HFFc6 (cell line): ENCODE measurements around the gene PLCL1. TPM values are rescaled to one million over a fixed set of nuclear protein-coding genes. Genes with fewer than 3 reads are reported as not detected.

Experiments used
- DNase-seq: peaks from one replicate; pipeline ENCODE4 v3.0.0-alpha.2; 2018
- H3K27ac Mint-ChIP-seq: 2 replicates; pipeline ENCODE4 v1.8.0; 2020; ENCODE audit warnings: mild to moderate bottlenecking, mixed read lengths
- H3K27me3 Mint-ChIP-seq: 2 replicates; pipeline ENCODE4 v1.8.0; 2021; ENCODE audit warnings: mild to moderate bottlenecking, moderate library complexity, mixed read lengths; ENCODE audit not compliant: insufficient read depth
- H3K36me3 Mint-ChIP-seq: 2 replicates; pipeline ENCODE4 v1.8.0; 2021; ENCODE audit warnings: low read depth, mixed read lengths
- H3K4me1 Mint-ChIP-seq: 2 replicates; pipeline ENCODE4 v1.8.0; 2020; ENCODE audit warnings: low read depth, mixed read lengths
- H3K4me3 Mint-ChIP-seq: 2 replicates; pipeline ENCODE4 v1.8.0; 2020; ENCODE audit warnings: mild to moderate bottlenecking, moderate library complexity, mixed read lengths
- H3K9me3 Mint-ChIP-seq: 2 replicates; pipeline ENCODE4 v1.8.0; 2020; ENCODE audit warnings: mild to moderate bottlenecking, mixed read lengths
- CTCF ChIP-seq: fragments of 200-600 bp; sonication (generic); IDR thresholded peaks from 2 replicates; pipeline ENCODE4 v1.5.0; 2021; ENCODE audit warnings: antibody characterized with exemption, mild to moderate bottlenecking
- total RNA-seq, 6 experiments: library from RNA; stranded (reverse); fragmentation: NEBNext Ultra II Directional; extraction: Animal tissue kit (Norgen Biotek cat#: 25700); gene quantifications; 2 replicates in 1 of 6; 3 replicates in 5 of 6; pipeline ENCODE4 v1.2.3, GENCODE V29; 2021

PLCL1 gene
- total RNA-seq, 6 experiments from 2014 or later: 0.03 to 0.14 (median 0.12) TPM; not detected in 2

- Mint-ChIP-seq H3K4me3 (no peak overlapping the region), H3K27ac (no peak overlapping the region), H3K27me3 (no peaks in the 10 kb centered on the region), H3K9me3 (no peaks in the 10 kb centered on the region; the same call in 1 of the 2 replicates), H3K36me3 (no peaks in the 10 kb centered on the region), H3K4me1 (peaks cover 8% of the 10 kb centered on the region; the same call in 1 of the 2 replicates)
- no peak for DNase-seq
- TF ChIP-seq CTCF: no peak
These were observed 89.2 kb downstream of the PLCL1 start for GRCh38 chr2:197893403-197894177.

- no peak for DNase-seq
- H3K4me1 Mint-ChIP-seq: peaks cover under 1% of the 10 kb centered on the region; the same call in 1 of the 2 replicates
- no peaks in the 10 kb centered on the region; the same call in 1 of the 2 replicates for H3K9me3 Mint-ChIP-seq
These were observed 90.4 kb downstream of the PLCL1 start for GRCh38 chr2:197894751-197895274.

GRCh38 chr2:197897960-197898678 lies 93.7 kb downstream of the PLCL1 start:
- H3K4me1 Mint-ChIP-seq: peaks cover 7% of the 10 kb centered on the region; the same call in 1 of the 2 replicates
- H3K4me3 Mint-ChIP-seq: no peak overlapping the region
- no peak for DNase-seq
- H3K27ac Mint-ChIP-seq: no peak overlapping the region
- H3K9me3 Mint-ChIP-seq: no peaks in the 10 kb centered on the region; the same call in 1 of the 2 replicates
- H3K27me3 Mint-ChIP-seq: no peaks in the 10 kb centered on the region
- TF ChIP-seq CTCF: no peak
- no peaks in the 10 kb centered on the region for H3K36me3 Mint-ChIP-seq

More at GRCh38 chr2:197894751-197895274, 90.4 kb downstream of the PLCL1 start:
- H3K27me3 Mint-ChIP-seq: no peaks in the 10 kb centered on the region
- H3K4me3 Mint-ChIP-seq: no peak overlapping the region
- TF ChIP-seq CTCF: no peak
- H3K27ac Mint-ChIP-seq: no peak overlapping the region
- H3K36me3 Mint-ChIP-seq: no peaks in the 10 kb centered on the region

GRCh38 chr2:197904446-197904845 lies 100.1 kb downstream of the PLCL1 start:
- no peak overlapping the region for H3K4me3 Mint-ChIP-seq
- TF ChIP-seq CTCF: no peak
- H3K36me3 Mint-ChIP-seq: no peaks in the 10 kb centered on the region
- no peak for DNase-seq
- no peaks in the 10 kb centered on the region; the same call in 1 of the 2 replicates for H3K27me3 Mint-ChIP-seq
- H3K9me3 Mint-ChIP-seq: no peaks in the 10 kb centered on the region; the same call in 1 of the 2 replicates
- no peak overlapping the region for H3K27ac Mint-ChIP-seq
- H3K4me1 Mint-ChIP-seq: peaks cover 22% of the 10 kb centered on the region; the same call in 1 of the 2 replicates

- Mint-ChIP-seq H3K4me1 (peaks cover 26% of the 10 kb centered on the region; the same call in 1 of the 2 replicates), H3K27me3 (no peaks in the 10 kb centered on the region; the same call in 1 of the 2 replicates), H3K9me3 (peaks cover 4% of the 10 kb centered on the region; the same call in 1 of the 2 replicates), H3K27ac (no peak overlapping the region), H3K36me3 (no peaks in the 10 kb centered on the region), H3K4me3 (no peak overlapping the region)
- TF ChIP-seq CTCF: no peak
- DNase-seq: no peak
These were observed 103.8 kb downstream of the PLCL1 start for GRCh38 chr2:197908156-197908555.
